HepG2 (cell line): ENCODE results near the gene STUB1. TPM values are rescaled to one million over a fixed set of nuclear protein-coding genes. Genes with fewer than 3 reads are reported as not detected.
A peak's percentile ranks its signal among the peaks of the same experiment; 100 is the strongest.

Source experiments
- CBX2 ChIP-seq, 2 experiments: fragments of 200-600 bp in 1 of 2; sonication (generic); formaldehyde crosslinking in 1 of 2; IDR thresholded peaks; 2 replicates each; pipeline versions ENCODE4 v1.7.0 to v1.8.1; 2018 to 2022; ENCODE audit warnings: low read depth in 2 of 2, low read length in 1 of 2, mild to moderate bottlenecking in 1 of 2, missing genetic modification reagents in 1 of 2
- DR1 ChIP-seq: sonication (generic); formaldehyde crosslinking; IDR thresholded peaks from 2 replicates; pipeline ENCODE4 v1.8.0; 2021; ENCODE audit warnings: mild to moderate bottlenecking, missing genetic modification reagents, inconsistent platforms
- FOXC1 ChIP-seq: sonication (generic); formaldehyde crosslinking; IDR thresholded peaks from 2 replicates; pipeline ENCODE4 v1.8.0; 2022; ENCODE audit warnings: mild to moderate bottlenecking, missing genetic modification reagents, borderline replicate concordance
- MAFF ChIP-seq: IDR thresholded peaks from 2 replicates; pipeline ENCODE4 v1.6.1; 2011; ENCODE audit warnings: low read depth, low read length, improper control_type of control experiment
- MATR3 ChIP-seq: sonication (generic); formaldehyde crosslinking; IDR thresholded peaks from 2 replicates; pipeline ENCODE4 v1.4.0; 2020; ENCODE audit warnings: missing genetic modification reagents
- MAZ ChIP-seq, 2 experiments: sonication (generic) in 1 of 2; formaldehyde crosslinking in 1 of 2; IDR thresholded peaks; 2 replicates each; pipeline versions ENCODE4 v1.5.0 to v1.6.1; 2012 to 2020; ENCODE audit warnings: low read depth in 2 of 2, mild to moderate bottlenecking in 2 of 2, borderline replicate concordance in 1 of 2, improper control_type of control experiment in 1 of 2, low read length in 1 of 2, missing genetic modification reagents in 1 of 2, moderate library complexity in 1 of 2
- NAIF1 ChIP-seq: sonication (generic); formaldehyde crosslinking; IDR thresholded peaks from 2 replicates; pipeline ENCODE4 v1.5.0; 2020; ENCODE audit warnings: mild to moderate bottlenecking, missing genetic modification reagents, borderline replicate concordance
- PTBP1 ChIP-seq: fragments of 200-400 bp; formaldehyde crosslinking; IDR thresholded peaks from 2 replicates; pipeline ENCODE4 v1.6.1; 2018; ENCODE audit warnings: low read length, low read depth; ENCODE audit not compliant: poor library complexity, severe bottlenecking
- SP2 ChIP-seq: sonication (generic); formaldehyde crosslinking; IDR thresholded peaks from 2 replicates; pipeline ENCODE4 v1.5.1; 2020; ENCODE audit warnings: mild to moderate bottlenecking, missing genetic modification reagents
- SRY ChIP-seq: sonication (generic); formaldehyde crosslinking; IDR thresholded peaks from 2 replicates; pipeline ENCODE4 v1.8.0; 2022; ENCODE audit warnings: mild to moderate bottlenecking, missing genetic modification reagents
- YEATS4 ChIP-seq: sonication (generic); formaldehyde crosslinking; IDR thresholded peaks from 2 replicates; pipeline ENCODE4 v1.4.0; 2020; ENCODE audit warnings: missing genetic modification reagents, borderline replicate concordance
- ZBTB20 ChIP-seq: sonication (generic); formaldehyde crosslinking; IDR thresholded peaks from 2 replicates; pipeline ENCODE4 v1.8.1; 2023; ENCODE audit warnings: missing genetic modification reagents, low read depth, mild to moderate bottlenecking, borderline replicate concordance
- ZBTB7B ChIP-seq: sonication (generic); formaldehyde crosslinking; IDR thresholded peaks from 2 replicates; pipeline ENCODE4 v1.4.0; 2020; ENCODE audit warnings: missing genetic modification reagents
- ZFP90 ChIP-seq: sonication (generic); formaldehyde crosslinking; IDR thresholded peaks from 2 replicates; pipeline ENCODE4 v1.8.0; 2022; ENCODE audit warnings: missing genetic modification reagents, mild to moderate bottlenecking, inconsistent platforms, borderline replicate concordance
- ZNF652 ChIP-seq: IDR thresholded peaks from 2 replicates; pipeline ENCODE4 v1.6.1; 2016; ENCODE audit warnings: low read depth, borderline replicate concordance
- ZNF781 ChIP-seq: sonication (generic); formaldehyde crosslinking; IDR thresholded peaks from 2 replicates; pipeline ENCODE4 v1.5.1; 2020; ENCODE audit warnings: borderline replicate concordance, mild to moderate bottlenecking, missing genetic modification reagents; ENCODE audit errors: not compliant biosample characterization
- polyA plus RNA-seq, 8 experiments: library from polyadenylated mRNA; depleted of rRNA in 3 of 8; stranded (reverse) in 7 of 8; unstranded in 1 of 8; fragments of >200 nt; fragmentation: Illumina TruSeq in 4 of 8; extraction: Trizol in 4 of 8; gene quantifications; 2 replicates each; pipeline versions ENCODE4 v1.2.1 to v1.2.3, GENCODE V29; 2011 to 2016; ENCODE audit warnings: low read depth in 4 of 8, missing spikeins in 1 of 8, mixed read lengths in 1 of 8; ENCODE audit not compliant: insufficient read depth in 1 of 8
- total RNA-seq, 5 experiments: library from RNA; depleted of rRNA; stranded (reverse); fragments of >200 nt; fragmentation: Illumina TruSeq; extraction: Trizol; gene quantifications; 2 replicates each; pipeline ENCODE4 v1.2.3, GENCODE V29; 2016; ENCODE audit warnings: low read depth in 1 of 5
- TF ChIP-seq, protein P1 (sequence below): sonication (generic); formaldehyde crosslinking; IDR thresholded peaks from 2 replicates; pipeline ENCODE4 v1.4.0; 2020; ENCODE audit warnings: missing genetic modification reagents, borderline replicate concordance
- TF ChIP-seq, protein P2 (sequence below): IDR thresholded peaks from 2 replicates; pipeline ENCODE4 v1.6.1; 2016; ENCODE audit warnings: low read depth
- TF ChIP-seq, protein P3 (sequence below): IDR thresholded peaks from 2 replicates; pipeline ENCODE4 v1.6.1; 2012; ENCODE audit warnings: low read length, improper control_type of control experiment

STUB1 gene
- total and polyA plus RNA-seq, 2 of the 13 experiments (the other 11 are each of a cell fraction or from before 2014, with no cell fraction given) = 52.9 to 78.2 TPM

DNA sequence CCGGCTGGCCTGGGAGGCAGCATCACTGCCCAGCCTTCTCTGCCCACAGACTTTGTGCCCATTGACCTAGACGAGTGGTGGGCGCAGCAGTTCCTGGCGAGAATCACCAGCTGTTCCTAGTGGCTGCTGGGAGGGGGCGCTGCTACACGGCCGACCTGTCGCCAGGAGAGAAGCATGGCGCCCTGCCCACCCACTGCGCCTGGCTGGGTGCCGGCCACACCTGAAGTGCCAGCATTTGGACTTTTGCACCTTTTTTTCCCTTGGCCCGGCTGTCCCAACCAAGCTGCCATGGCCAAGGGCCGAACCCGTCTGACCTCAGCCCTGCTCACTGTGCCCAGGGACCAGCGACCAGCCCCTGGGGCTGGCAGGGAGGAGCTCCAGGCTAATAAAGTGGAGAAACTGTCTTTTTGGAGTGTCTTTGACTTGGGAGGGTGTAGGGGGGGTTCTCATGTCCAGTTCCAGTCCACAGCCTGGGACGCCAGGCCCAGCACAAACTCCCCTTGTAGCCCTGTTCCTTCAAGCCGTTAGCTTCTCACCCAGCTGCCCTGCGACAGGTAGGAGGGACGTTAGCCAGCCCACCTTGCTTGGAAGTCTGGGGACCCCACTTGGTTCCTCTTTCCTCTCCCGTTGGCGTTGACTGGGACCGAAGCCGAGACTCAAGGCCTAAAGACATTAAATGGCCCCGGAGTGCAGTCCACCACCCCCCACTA, 32.0 kb upstream of the STUB1 start (continued):
- TF ChIP-seq, protein P1, sequence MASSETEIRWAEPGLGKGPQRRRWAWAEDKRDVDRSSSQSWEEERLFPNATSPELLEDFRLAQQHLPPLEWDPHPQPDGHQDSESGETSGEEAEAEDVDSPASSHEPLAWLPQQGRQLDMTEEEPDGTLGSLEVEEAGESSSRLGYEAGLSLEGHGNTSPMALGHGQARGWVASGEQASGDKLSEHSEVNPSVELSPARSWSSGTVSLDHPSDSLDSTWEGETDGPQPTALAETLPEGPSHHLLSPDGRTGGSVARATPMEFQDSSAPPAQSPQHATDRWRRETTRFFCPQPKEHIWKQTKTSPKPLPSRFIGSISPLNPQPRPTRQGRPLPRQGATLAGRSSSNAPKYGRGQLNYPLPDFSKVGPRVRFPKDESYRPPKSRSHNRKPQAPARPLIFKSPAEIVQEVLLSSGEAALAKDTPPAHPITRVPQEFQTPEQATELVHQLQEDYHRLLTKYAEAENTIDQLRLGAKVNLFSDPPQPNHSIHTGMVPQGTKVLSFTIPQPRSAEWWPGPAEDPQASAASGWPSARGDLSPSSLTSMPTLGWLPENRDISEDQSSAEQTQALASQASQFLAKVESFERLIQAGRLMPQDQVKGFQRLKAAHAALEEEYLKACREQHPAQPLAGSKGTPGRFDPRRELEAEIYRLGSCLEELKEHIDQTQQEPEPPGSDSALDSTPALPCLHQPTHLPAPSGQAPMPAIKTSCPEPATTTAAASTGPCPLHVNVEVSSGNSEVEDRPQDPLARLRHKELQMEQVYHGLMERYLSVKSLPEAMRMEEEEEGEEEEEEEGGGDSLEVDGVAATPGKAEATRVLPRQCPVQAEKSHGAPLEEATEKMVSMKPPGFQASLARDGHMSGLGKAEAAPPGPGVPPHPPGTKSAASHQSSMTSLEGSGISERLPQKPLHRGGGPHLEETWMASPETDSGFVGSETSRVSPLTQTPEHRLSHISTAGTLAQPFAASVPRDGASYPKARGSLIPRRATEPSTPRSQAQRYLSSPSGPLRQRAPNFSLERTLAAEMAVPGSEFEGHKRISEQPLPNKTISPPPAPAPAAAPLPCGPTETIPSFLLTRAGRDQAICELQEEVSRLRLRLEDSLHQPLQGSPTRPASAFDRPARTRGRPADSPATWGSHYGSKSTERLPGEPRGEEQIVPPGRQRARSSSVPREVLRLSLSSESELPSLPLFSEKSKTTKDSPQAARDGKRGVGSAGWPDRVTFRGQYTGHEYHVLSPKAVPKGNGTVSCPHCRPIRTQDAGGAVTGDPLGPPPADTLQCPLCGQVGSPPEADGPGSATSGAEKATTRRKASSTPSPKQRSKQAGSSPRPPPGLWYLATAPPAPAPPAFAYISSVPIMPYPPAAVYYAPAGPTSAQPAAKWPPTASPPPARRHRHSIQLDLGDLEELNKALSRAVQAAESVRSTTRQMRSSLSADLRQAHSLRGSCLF (CRISPR knock-in tag) = no peak
- TF ChIP-seq ZBTB7B (CRISPR knock-in tag) (0 out of 2 replicates have a peak, but pooled peaks have one; percentile 39), MATR3 (CRISPR knock-in tag) (no peak), ZBTB20 (no peak), NAIF1 (CRISPR knock-in tag) (no peak), FOXC1 (CRISPR knock-in tag) (no peak), ZFP90 (CRISPR knock-in tag) (no peak), CBX2 (IDR thresholded peaks at IDR 0.05; ENCODE audit: low read depth, low read length) (no peak), CBX2 (CRISPR knock-in tag; IDR thresholded peaks at IDR 0.05; ENCODE audit: low read depth) (no peak), ZNF781 (CRISPR knock-in tag) (no peak), MAZ (IDR thresholded peaks at IDR 0.05; ENCODE audit: borderline replicate concordance, low read depth, low read length) (no peak), MAZ (CRISPR knock-in tag; IDR thresholded peaks at IDR 0.05; ENCODE audit: low read depth) (no peak), YEATS4 (no peak), SP2 (CRISPR knock-in tag) (no peak), DR1 (CRISPR knock-in tag) (no peak; the same call in 1 of the 2 replicates), MAFF (no peak), ZNF652 (no peak), PTBP1 (no peak), SRY (CRISPR knock-in tag) (no peak)
- TF ChIP-seq, protein P2, sequence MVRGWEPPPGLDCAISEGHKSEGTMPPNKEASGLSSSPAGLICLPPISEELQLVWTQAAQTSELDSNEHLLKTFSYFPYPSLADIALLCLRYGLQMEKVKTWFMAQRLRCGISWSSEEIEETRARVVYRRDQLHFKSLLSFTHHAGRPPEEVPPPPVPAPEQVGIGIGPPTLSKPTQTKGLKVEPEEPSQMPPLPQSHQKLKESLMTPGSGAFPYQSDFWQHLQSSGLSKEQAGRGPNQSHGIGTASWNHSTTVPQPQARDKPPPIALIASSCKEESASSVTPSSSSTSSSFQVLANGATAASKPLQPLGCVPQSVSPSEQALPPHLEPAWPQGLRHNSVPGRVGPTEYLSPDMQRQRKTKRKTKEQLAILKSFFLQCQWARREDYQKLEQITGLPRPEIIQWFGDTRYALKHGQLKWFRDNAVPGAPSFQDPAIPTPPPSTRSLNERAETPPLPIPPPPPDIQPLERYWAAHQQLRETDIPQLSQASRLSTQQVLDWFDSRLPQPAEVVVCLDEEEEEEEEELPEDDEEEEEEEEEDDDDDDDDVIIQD (CRISPR knock-in tag) = no peak
- TF ChIP-seq, protein P3, sequence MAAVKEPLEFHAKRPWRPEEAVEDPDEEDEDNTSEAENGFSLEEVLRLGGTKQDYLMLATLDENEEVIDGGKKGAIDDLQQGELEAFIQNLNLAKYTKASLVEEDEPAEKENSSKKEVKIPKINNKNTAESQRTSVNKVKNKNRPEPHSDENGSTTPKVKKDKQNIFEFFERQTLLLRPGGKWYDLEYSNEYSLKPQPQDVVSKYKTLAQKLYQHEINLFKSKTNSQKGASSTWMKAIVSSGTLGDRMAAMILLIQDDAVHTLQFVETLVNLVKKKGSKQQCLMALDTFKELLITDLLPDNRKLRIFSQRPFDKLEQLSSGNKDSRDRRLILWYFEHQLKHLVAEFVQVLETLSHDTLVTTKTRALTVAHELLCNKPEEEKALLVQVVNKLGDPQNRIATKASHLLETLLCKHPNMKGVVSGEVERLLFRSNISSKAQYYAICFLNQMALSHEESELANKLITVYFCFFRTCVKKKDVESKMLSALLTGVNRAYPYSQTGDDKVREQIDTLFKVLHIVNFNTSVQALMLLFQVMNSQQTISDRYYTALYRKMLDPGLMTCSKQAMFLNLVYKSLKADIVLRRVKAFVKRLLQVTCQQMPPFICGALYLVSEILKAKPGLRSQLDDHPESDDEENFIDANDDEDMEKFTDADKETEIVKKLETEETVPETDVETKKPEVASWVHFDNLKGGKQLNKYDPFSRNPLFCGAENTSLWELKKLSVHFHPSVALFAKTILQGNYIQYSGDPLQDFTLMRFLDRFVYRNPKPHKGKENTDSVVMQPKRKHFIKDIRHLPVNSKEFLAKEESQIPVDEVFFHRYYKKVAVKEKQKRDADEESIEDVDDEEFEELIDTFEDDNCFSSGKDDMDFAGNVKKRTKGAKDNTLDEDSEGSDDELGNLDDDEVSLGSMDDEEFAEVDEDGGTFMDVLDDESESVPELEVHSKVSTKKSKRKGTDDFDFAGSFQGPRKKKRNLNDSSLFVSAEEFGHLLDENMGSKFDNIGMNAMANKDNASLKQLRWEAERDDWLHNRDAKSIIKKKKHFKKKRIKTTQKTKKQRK = no peak
